Loucy (cell line): ENCODE results near the gene RNF32.
"Not testable (repeated sequence)": the region's sequence is repeated elsewhere in the genome, so short reads cannot be mapped to it uniquely, and the experiment has no call there.

Source experiments
- H2AFZ ChIP-seq: fragments of 200-600 bp; sonication (generic); 2 replicates; pipeline ENCODE4 v1.6.0; 2016; ENCODE audit warnings: antibody characterized with exemption, mild to moderate bottlenecking, low read length, moderate library complexity
- H3F3A ChIP-seq: fragments of 200-600 bp; 2 replicates; pipeline ENCODE4 v1.6.0; 2016; ENCODE audit warnings: antibody characterized with exemption, low read depth, mild to moderate bottlenecking
- H3K27me3 ChIP-seq: fragments of 200-600 bp; sonication (generic); 2 replicates; pipeline ENCODE4 v1.6.1; 2014; ENCODE audit warnings: low read length, mild to moderate bottlenecking; ENCODE audit not compliant: insufficient read depth, poor library complexity, severe bottlenecking
- H3K36me3 ChIP-seq: fragments of 200-600 bp; sonication (generic); 2 replicates; pipeline ENCODE4 v1.6.1; 2016; ENCODE audit warnings: low read length; ENCODE audit not compliant: insufficient read depth
- H3K4me1 ChIP-seq: fragments of 200-600 bp; sonication (generic); 2 replicates; pipeline ENCODE4 v1.5.1; 2014; ENCODE audit warnings: low read length, mild to moderate bottlenecking; ENCODE audit not compliant: insufficient read depth, poor library complexity, severe bottlenecking
- H3K4me2 ChIP-seq: fragments of 200-600 bp; sonication (generic); 2 replicates; pipeline ENCODE4 v1.6.0; 2014; ENCODE audit warnings: antibody characterized with exemption, low read length, low read depth, mild to moderate bottlenecking; ENCODE audit not compliant: poor library complexity, severe bottlenecking
- H3K4me3 ChIP-seq: fragments of 200-600 bp; sonication (generic); 2 replicates; pipeline ENCODE4 v1.5.1; 2014; ENCODE audit warnings: low read length, mild to moderate bottlenecking, mixed read lengths; ENCODE audit not compliant: poor library complexity, severe bottlenecking
- H3K79me2 ChIP-seq: fragments of 200-600 bp; sonication (generic); 2 replicates; pipeline ENCODE4 v1.6.1; 2014; ENCODE audit warnings: low read length; ENCODE audit not compliant: insufficient read depth
- H3K9ac ChIP-seq: fragments of 200-600 bp; sonication (generic); 2 replicates; pipeline ENCODE4 v1.6.0; 2014; ENCODE audit warnings: mild to moderate bottlenecking, low read depth, low read length, moderate library complexity; ENCODE audit not compliant: poor library complexity, severe bottlenecking
- H3K9me2 ChIP-seq: fragments of 200-600 bp; sonication (generic); replicated peaks from 2 replicates; pipeline ENCODE4 v1.6.1; 2016; ENCODE audit warnings: low read depth, low read length, mixed read lengths
- H3K9me3 ChIP-seq: fragments of 200-600 bp; sonication (generic); 2 replicates; pipeline ENCODE4 v1.6.1; 2014; ENCODE audit warnings: mild to moderate bottlenecking, antibody characterized with exemption, low read length, low read depth; ENCODE audit not compliant: insufficient read depth
- H4K20me1 ChIP-seq: fragments of 200-600 bp; sonication (generic); 2 replicates; pipeline ENCODE4 v1.6.0; 2014; ENCODE audit warnings: antibody characterized with exemption, low read length, mild to moderate bottlenecking; ENCODE audit not compliant: insufficient read depth, poor library complexity, severe bottlenecking
- CTCF ChIP-seq: fragments of 200-600 bp; sonication (generic); conservative IDR thresholded peaks from 2 replicates; pipeline ENCODE4 v1.5.1; 2014; ENCODE audit warnings: mild to moderate bottlenecking, antibody characterized with exemption, low read length
- EZH2phosphoT487 ChIP-seq: fragments of 200-600 bp; IDR thresholded peaks from 2 replicates; pipeline ENCODE4 v1.6.1; 2018; ENCODE audit warnings: antibody characterized with exemption, mild to moderate bottlenecking, moderate library complexity, borderline replicate concordance

RNF32 gene

GRCh38 chr7:156691764-156692163 is 51.2 kb downstream of the RNF32 start:
- no peaks in the 10 kb centered on the region for H4K20me1 ChIP-seq
- no peak for TF ChIP-seq EZH2phosphoT487
- no peak for TF ChIP-seq CTCF
- no peak overlapping the region for H3K4me2 ChIP-seq
- H3K9me2 ChIP-seq = 0 out of 2 replicates have a peak, but pooled peaks cover 5% of the 10 kb centered on the region
- peaks cover 4% of the 10 kb centered on the region for H3K9me3 ChIP-seq
- no peaks in the 10 kb centered on the region for H3K27me3 ChIP-seq
- no peak overlapping the region for H3K9ac ChIP-seq
- H3F3A ChIP-seq = no peaks in the 10 kb centered on the region
- H3K79me2 ChIP-seq = no peaks in the 10 kb centered on the region
- no peaks in the 10 kb centered on the region for H3K36me3 ChIP-seq
- no peaks in the 10 kb centered on the region for H3K4me1 ChIP-seq
- H3K4me3 ChIP-seq = no peak overlapping the region
- H2AFZ ChIP-seq = no peak overlapping the region

- Histone ChIP-seq H3K79me2 (no peaks in the 10 kb centered on the region), H3K9me3 (peaks cover 4% of the 10 kb centered on the region), H3K9ac (no peak overlapping the region), H2AFZ (no peak overlapping the region), H3K4me2 (no peak overlapping the region), H3K36me3 (no peaks in the 10 kb centered on the region), H4K20me1 (no peaks in the 10 kb centered on the region), H3K27me3 (no peaks in the 10 kb centered on the region), H3K4me1 (no peaks in the 10 kb centered on the region), H3F3A (no peaks in the 10 kb centered on the region), H3K4me3 (no peak overlapping the region), H3K9me2 (0 out of 2 replicates have a peak, but pooled peaks cover 5% of the 10 kb centered on the region)
- no peak for TF ChIP-seq CTCF
- no peak for TF ChIP-seq EZH2phosphoT487
Measured at GRCh38 chr7:156692849-156693248, 52.3 kb downstream of the RNF32 start.

- Histone ChIP-seq H3K4me2 (no peak overlapping the region), H3K27me3 (no peaks in the 10 kb centered on the region), H3K4me3 (no peak overlapping the region), H3K79me2 (no peaks in the 10 kb centered on the region), H3K4me1 (no peaks in the 10 kb centered on the region), H4K20me1 (no peaks in the 10 kb centered on the region), H3K9ac (no peak overlapping the region), H3K9me3 (peaks cover 4% of the 10 kb centered on the region), H3F3A (no peaks in the 10 kb centered on the region), H3K36me3 (no peaks in the 10 kb centered on the region), H2AFZ (no peak overlapping the region), H3K9me2 (0 out of 2 replicates have a peak, but pooled peaks cover 5% of the 10 kb centered on the region)
- TF ChIP-seq CTCF = no peak
- no peak for TF ChIP-seq EZH2phosphoT487
Measured at GRCh38 chr7:156693627-156694026, 53.1 kb downstream of the RNF32 start.

GRCh38 chr7:156697283-156697682 is 56.7 kb downstream of the RNF32 start:
- H3F3A ChIP-seq, H3K79me2 ChIP-seq, H3K4me2 ChIP-seq, H2AFZ ChIP-seq, H3K9me2 ChIP-seq, H4K20me1 ChIP-seq, H3K9me3 ChIP-seq, H3K36me3 ChIP-seq, H3K4me3 ChIP-seq, H3K27me3 ChIP-seq, H3K9ac ChIP-seq, H3K4me1 ChIP-seq: not testable (repeated sequence)

GRCh38 chr7:156698512-156698911 is 57.9 kb downstream of the RNF32 start:
- H3K4me1 ChIP-seq, H4K20me1 ChIP-seq, H3K9me2 ChIP-seq, H3F3A ChIP-seq, H3K9me3 ChIP-seq, H3K9ac ChIP-seq, H3K4me3 ChIP-seq, H3K79me2 ChIP-seq, H3K4me2 ChIP-seq, H3K27me3 ChIP-seq, H2AFZ ChIP-seq, H3K36me3 ChIP-seq: not testable (repeated sequence)
